Left renal pelvis (tissue), 4 donors: ENCODE results near the gene PPFIBP2. TPM values are rescaled to one million over a fixed set of nuclear protein-coding genes. Genes with fewer than 3 reads are reported as not detected.

Experiments
- DNase-seq, 4 donors: peaks; one replicate each; pipeline ENCODE4 v3.0.0-alpha.2; 2013; ENCODE audit warnings: low read depth in 4 of 4, low spot score in 3 of 4
- polyA plus RNA-seq, 4 donors: library from polyadenylated mRNA; unstranded; fragments of 120-200 nt; gene quantifications; one replicate each; pipeline ENCODE4 v1.2.1, GENCODE V29; 2013; ENCODE audit not compliant: insufficient read length in 4 of 4

The PPFIBP2 gene
- polyA plus RNA-seq, 4 donors, result 10.1 to 78.7 (median 59.0) TPM

- DNase-seq, result no peak
These were observed 62.3 kb downstream of the PPFIBP2 start for GRCh38 chr11:7575841-7576725.

DNA sequence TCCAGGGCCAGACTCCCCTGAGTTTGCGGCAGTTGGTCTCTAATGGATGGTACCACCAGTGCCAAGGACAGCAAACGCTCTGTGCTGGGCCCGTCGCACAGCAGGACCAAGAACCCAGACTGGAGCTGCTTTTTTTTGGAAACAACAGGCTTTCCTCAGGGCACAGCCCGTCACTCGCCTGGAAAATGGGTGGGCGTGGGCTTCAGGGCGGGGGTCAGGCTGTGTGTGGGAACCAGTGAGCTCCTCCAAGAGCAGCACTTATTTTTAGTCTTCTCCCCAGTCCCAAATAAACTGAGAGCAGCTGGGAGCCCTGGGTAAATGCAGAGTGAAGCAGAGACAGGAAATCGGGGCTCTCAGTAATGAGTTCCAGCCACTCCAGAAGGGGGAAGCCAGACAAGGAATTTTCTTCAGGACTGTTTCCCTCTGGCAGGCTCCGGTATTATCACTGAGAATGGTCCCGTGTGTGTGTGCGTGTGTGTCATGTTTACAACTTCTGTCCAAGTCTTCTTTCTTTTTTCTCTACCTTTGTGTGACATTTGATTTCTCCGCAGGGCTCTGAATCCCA, 63.0 kb downstream of the PPFIBP2 start:
- no peak for DNase-seq

GRCh38 chr11:7577291-7578190, 63.7 kb downstream of the PPFIBP2 start:
- no peak for DNase-seq

DNA sequence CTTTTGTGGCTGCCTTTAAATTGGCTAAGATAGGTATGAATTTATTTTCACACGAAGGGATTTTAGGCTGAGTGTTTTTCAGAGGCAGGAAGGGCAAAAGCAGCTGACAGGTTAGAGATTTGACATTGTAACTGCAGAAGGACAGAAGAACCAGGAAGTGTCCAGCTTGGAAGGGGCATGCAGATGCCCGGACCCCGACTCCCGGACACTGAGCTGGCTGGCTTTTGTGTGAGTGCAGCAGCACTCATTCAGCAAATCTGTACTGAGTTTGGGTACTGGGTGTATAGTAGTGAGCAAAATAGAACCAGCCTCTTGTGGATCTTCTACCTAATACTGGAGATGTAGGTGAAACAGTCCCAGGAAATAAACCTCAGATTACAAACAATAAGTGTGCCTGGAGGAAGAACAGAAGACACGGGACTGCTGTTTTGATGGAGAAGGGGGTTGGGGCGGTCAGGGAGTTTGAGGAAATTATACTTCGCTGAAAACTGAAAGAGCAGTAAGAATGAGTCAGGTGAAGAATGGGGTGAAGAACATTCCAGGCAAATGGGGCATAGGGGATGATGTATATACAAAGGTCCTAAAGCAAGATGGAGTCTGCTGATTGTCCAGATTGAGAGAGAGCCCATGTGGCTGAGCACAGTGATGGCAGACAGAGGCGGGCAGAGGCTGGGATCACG, 64.6 kb downstream of the PPFIBP2 start:
- DNase-seq, result no peak

DNA sequence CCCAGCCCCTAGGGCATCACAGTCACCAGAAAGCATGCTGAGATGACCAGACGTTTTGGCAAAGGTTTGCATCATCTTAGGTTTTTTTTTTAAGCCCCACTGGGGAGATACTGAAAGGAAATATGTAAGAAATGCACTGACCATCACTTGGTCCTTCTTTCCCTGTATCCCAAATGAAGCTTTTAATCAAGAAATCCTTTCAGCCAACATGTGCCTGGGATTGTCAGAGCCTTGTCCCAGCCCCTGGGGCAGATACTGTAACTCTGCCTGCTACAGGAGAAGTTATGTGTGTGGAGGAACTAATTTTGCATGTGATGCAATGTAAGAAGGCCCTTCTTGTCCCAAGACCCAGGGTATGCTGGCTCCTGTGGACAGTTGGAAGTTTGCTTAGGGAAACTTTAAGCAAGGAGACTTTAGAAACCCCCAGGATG, 65.6 kb downstream of the PPFIBP2 start:
- DNase-seq, result no peak

DNA sequence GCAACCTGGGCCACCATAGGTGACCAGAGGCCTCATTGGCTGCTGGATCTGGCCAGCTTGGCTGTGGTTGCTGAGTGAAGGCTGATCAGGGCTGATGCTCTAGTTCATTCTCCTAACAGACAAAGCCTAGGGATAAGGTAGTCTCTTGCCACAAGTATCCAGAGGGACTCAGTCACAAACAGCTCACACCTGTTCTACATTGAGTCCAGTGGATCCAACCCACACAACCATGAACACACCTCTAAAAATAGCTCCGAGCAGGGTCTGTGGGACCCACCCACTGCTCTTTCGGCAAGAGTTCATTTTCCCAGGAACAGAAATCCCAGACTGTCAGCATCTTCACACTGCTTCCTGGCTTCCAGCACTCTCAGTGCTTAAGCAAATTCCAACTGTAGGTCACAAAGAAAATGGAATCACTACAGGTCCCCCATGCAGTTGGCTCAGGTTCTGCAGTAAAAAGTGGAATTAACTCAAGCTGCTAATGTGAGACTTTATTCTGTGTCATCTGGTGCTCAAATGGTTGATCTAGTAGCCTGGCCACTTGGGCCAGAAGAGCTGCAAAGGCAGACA, 67.3 kb downstream of the PPFIBP2 start:
- no peak for DNase-seq

- DNase-seq, result no peak
These were observed 68.7 kb downstream of the PPFIBP2 start for GRCh38 chr11:7582338-7582985.

- no peak for DNase-seq
These were observed 69.4 kb downstream of the PPFIBP2 start for GRCh38 chr11:7583248-7583647.

GRCh38 chr11:7584910-7585309, 71.1 kb downstream of the PPFIBP2 start:
- no peak for DNase-seq

- DNase-seq, result no peak
These were observed 72.0 kb downstream of the PPFIBP2 start for GRCh38 chr11:7585816-7586215.

- no peak for DNase-seq
These were observed 72.6 kb downstream of the PPFIBP2 start for GRCh38 chr11:7586376-7586775.

DNA sequence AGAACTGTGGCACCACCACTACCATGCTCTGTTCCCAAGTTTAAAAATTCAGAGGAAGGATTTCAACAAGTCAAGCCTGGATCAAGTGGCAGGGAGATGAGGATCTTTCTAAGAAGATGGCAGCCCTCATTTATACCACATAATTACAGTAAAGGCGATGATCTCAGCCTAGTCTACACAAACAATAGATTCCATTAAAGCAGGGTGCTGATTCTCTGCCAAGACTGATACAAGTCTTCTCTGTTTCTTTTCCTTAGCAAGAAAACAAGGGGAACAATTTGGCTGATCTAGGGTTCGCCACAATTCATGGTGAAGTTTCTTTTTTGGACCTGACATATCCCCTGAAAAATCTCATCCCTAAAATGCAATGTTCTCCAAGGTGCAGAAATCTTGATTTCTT, 73.9 kb downstream of the PPFIBP2 start:
- DNase-seq, result no peak

DNA sequence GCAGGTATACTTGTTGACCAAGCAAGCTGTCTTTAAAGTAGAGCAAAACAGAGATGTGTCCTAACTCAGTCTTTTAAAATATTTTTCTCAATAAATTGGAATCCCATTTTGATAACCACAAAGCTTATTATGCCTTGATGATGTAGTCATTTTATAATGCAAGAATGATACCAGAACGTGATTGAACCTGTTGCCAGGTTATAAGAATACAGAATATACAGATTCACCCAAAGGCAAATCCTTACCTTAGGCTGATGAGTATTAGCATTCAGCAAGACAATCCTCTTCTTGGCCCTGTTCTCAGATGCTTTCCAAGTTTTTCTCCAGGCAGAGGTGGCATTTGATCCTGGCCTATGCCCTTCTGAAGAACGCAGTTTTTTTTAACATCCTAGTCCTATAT, 76.1 kb downstream of the PPFIBP2 start:
- DNase-seq, result no peak

GRCh38 chr11:7590529-7590928, 76.7 kb downstream of the PPFIBP2 start:
- no peak for DNase-seq

DNA sequence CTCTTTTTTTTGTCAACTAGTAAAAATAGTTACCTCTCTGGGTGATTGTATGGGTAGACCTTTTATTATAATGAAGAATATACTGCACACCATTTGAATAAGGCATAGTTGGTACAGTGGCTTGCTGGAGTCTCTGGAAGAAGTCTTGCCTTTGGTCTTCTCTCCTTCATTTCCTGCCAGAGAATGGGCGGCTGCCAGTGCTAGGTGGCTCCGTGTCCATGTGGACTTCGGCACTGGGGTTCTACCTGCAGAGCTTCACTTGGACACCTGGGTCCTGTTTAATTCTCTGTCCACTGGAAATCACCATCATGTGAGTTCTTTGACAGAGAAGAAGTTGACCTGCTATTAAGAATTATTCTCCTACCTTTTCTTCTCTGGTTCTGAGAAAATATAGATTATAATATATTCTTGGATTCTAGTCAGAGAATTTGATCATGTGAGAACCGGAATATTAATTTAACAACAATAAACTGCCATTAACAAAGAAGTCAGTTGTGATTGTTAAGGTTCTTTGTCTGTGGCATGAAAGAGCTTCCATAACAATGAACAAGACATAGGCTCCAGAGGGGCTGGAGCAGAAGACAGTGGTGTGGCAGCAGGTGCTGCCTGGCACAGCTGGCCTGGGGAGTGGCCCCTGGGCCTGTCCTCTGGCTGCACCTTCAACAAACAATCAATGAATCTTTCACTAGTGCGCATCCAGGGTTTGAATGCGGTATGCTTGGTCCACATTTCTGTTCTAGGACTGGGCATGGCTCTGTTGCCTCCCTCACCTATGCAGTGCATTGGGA, 77.5 kb downstream of the PPFIBP2 start:
- DNase-seq, result no peak

DNA sequence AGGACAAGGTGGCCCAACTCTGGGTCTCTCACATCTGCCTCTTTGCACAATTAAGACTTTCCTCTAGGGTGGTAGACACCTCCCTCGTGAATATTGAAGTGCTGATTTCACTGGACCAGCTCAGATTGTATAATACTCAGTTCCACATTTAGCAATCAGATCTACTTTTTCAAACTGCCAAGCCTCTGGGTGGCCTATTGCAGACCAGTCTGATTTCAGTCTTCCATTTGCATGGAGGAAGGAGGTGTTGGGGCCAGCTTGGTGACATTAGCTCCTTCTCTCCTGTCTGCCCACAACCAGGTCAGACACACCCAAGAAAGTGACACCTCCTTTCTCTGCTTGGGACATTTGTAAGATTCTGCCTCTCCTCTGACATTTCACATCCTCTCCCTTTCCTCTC, 78.2 kb downstream of the PPFIBP2 start:
- no peak for DNase-seq

GRCh38 chr11:7592711-7593110, 78.9 kb downstream of the PPFIBP2 start:
- DNase-seq, result no peak

GRCh38 chr11:7593481-7593880, 79.7 kb downstream of the PPFIBP2 start:
- DNase-seq, result no peak
